SU-DHL-6 (cell line): ENCODE measurements around the gene BMP10.

Source experiments
- EZH2phosphoT487 ChIP-seq: fragments of 200-600 bp; sonication (generic), shearing (Covaris generic); conservative IDR thresholded peaks from 2 replicates; pipeline ENCODE4 v1.6.1; 2018; ENCODE audit warnings: mild to moderate bottlenecking, antibody characterized with exemption, low read length, moderate library complexity, mixed read lengths
- TF ChIP-seq, protein P1 (sequence below): fragments of 200-600 bp; sonication (generic); IDR thresholded peaks from one replicate; pipeline ENCODE4 v1.5.1; 2017; ENCODE audit warnings: antibody characterized with exemption, mild to moderate bottlenecking, low read length, moderate library complexity; ENCODE audit not compliant: insufficient read depth, poor library complexity, severe bottlenecking

DNA sequence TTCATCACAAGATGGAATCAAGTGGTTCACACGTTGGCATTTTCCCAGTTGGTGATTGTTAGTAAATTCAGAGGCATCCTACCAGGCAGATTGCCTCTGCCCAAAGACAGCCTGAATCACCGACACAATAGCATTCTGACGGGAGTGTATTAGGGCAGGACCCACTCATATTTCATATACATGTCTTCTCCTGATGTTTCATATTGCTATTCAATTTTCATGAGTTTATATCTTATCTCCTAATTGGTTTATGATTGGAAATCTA is 14.5 kb upstream of the BMP10 start:
- TF ChIP-seq, protein P1, sequence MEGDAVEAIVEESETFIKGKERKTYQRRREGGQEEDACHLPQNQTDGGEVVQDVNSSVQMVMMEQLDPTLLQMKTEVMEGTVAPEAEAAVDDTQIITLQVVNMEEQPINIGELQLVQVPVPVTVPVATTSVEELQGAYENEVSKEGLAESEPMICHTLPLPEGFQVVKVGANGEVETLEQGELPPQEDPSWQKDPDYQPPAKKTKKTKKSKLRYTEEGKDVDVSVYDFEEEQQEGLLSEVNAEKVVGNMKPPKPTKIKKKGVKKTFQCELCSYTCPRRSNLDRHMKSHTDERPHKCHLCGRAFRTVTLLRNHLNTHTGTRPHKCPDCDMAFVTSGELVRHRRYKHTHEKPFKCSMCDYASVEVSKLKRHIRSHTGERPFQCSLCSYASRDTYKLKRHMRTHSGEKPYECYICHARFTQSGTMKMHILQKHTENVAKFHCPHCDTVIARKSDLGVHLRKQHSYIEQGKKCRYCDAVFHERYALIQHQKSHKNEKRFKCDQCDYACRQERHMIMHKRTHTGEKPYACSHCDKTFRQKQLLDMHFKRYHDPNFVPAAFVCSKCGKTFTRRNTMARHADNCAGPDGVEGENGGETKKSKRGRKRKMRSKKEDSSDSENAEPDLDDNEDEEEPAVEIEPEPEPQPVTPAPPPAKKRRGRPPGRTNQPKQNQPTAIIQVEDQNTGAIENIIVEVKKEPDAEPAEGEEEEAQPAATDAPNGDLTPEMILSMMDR: no peak
- TF ChIP-seq EZH2phosphoT487: no peak
